Measurements from ENCODE around the gene MYH6.

GRCh38 chr14:23405516-23406025, 2.5 kb downstream of the MYH6 start:
- no peak for TF ChIP-seq CTCF (conservative IDR thresholded peaks at IDR 0.05; ENCODE audit: low read depth, low read length)
- TF ChIP-seq EZH2 (IDR thresholded peaks at IDR 0.05; ENCODE audit: borderline replicate concordance, low read depth, low read length, poor library complexity, severe bottlenecking): no peak

Measured in A673 (cell line).